ENCODE results near the gene COA8.
A peak's percentile ranks its signal among the peaks of the same experiment; 100 is the strongest.

Gene COA8

DNA sequence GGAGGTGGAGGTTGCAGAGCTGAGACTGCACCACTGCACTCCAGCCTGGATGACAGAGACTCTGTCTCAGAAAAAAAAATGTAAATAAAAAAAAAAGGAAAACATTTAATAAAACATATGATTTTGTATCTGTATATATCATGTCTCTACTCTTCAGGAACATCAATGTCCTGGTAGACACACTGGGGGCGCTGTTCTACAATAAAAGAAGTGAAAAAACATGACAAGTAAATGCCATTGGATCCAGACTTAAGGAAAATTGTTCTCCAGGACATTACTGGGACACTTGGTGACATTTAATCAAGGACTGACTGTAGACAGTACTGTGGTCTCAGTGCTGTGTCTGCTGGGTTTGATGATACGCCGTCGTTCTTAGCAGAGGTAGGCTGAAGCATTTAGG, 50.8 kb downstream of the COA8 start:
- H3K27ac ChIP-seq = no peak overlapping the region
- DNase-seq (ENCODE audit: low read depth, low spot score) = no peak

GRCh38 chr14:103616635-103617300, 54.0 kb downstream of the COA8 start:
- no peak for DNase-seq (ENCODE audit: low read depth, low spot score)
- no peak overlapping the region for H3K27ac ChIP-seq

- no peak overlapping the region for H3K27ac ChIP-seq
- no peak for DNase-seq (ENCODE audit: low read depth, low spot score)
Measured at GRCh38 chr14:103619057-103619456, 56.3 kb downstream of the COA8 start.

DNA sequence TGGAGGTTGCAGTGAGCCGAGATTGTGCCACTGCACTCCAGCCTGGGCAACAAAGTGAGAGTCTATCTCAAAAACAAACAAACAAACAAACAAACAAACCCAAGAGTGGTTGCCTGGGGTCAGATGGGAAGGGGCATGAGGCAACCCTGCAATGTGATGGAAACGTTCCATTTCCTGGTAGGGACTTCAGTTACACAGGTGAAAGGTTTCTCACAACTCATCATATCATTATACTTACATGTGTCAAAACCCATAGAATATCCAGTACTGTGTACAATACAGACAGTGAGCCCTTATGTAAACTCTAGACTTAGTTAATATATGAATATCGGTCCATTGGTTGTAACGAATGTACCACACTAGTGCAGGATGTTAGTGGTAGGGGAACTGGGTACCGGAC, 59.1 kb downstream of the COA8 start:
- H3K27ac ChIP-seq = no peak overlapping the region
- no peak for DNase-seq (ENCODE audit: low read depth, low spot score)

DNA sequence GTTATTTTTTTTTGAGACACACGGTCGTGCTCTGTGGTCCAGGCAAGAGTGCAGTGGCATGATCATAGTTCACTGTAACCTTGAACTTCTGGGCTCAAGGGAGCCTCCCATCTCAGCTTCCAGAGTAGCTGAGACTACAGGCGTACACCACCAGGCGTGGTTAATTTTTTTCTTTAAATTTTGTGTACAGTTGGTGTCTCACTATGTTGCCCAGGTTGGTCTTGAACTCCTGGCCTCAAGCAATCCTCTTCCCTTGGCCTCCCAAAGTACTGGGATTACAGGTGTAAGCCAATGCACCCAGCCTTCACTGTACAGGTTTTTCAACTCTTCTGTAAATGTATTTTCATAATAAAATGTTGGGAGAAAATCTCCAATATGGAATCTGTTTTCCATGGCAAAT, 60.5 kb downstream of the COA8 start:
- no peak for DNase-seq (ENCODE audit: low read depth, low spot score)
- H3K27ac ChIP-seq = no peak overlapping the region

DNA sequence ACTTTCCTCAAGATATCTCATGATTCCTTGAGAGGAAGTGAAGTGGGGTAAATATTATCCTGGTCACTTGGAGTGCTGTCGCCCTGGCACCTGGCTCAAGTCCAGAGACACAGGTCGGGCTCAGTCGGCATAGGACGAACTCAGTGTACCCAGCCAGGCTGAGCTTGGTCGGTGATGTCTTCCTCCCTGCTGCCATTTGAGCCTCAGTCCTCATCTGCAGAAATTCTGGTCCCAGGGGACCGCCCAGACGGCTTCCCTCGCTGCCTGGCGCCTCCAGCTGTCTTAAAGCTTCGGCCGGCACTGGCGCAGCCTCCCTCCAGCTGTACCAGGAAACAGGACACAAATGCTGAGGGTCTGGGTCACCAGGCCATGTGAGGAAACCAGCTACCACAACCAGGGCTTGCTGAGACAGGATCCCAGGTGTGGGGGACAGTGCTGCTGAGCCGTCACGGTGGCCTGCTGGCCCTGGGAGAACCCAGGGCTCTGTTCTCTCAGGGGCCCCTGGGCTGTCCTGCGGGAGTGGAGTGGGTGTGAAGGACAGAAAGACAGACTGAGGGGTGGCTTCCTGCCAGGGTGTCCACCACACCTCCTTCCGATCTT, 61.2 kb downstream of the COA8 start:
- H3K27ac ChIP-seq = peak overlapping the region; percentile 78
- DNase-seq (ENCODE audit: low read depth, low spot score) = no peak

- peak overlapping the region; percentile 78 for H3K27ac ChIP-seq
- DNase-seq (ENCODE audit: low read depth, low spot score) = peak; percentile 36
Measured at GRCh38 chr14:103624860-103625259, 62.1 kb downstream of the COA8 start.

- H3K27ac ChIP-seq = peak overlapping the region; percentile 78
- no peak for DNase-seq (ENCODE audit: low read depth, low spot score)
Measured at GRCh38 chr14:103625356-103626095, 62.8 kb downstream of the COA8 start.

DNA sequence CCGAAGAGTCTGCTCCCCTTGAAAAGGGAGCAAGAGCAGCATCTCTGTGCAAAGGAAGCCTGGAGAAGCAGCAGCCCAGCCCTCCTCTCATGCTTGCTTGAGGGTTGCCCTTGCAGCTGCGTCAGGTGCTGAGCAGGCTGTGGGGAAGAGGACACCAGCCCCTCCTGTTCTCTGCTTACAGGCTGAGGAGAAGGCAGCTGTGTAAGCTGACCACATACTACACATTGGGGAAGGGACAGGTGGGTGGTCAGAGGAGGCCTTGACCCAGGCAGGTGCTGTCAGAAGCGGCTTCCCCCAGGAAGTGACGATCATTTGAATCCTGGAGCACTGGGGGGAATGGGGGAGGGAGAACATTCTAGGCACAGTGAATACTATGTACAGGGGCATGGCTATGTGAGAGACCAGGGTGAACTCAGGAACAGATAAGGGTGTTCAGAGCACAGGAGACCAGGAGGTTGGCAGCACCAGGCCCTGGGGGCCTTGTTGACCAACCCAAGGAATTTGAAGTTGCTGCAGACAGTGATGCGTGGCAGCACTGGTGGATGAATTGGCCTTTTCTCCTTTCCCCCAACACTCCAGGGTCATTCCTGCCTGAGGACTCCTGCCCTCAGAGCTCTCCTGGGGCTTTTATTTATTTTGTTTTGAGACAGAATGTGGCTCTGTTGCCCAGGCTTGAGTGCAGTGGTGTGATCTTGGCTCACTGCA, 63.5 kb downstream of the COA8 start:
- peak overlapping the region; percentile 98 for H3K27ac ChIP-seq
- DNase-seq (ENCODE audit: low read depth, low spot score) = no peak

DNA sequence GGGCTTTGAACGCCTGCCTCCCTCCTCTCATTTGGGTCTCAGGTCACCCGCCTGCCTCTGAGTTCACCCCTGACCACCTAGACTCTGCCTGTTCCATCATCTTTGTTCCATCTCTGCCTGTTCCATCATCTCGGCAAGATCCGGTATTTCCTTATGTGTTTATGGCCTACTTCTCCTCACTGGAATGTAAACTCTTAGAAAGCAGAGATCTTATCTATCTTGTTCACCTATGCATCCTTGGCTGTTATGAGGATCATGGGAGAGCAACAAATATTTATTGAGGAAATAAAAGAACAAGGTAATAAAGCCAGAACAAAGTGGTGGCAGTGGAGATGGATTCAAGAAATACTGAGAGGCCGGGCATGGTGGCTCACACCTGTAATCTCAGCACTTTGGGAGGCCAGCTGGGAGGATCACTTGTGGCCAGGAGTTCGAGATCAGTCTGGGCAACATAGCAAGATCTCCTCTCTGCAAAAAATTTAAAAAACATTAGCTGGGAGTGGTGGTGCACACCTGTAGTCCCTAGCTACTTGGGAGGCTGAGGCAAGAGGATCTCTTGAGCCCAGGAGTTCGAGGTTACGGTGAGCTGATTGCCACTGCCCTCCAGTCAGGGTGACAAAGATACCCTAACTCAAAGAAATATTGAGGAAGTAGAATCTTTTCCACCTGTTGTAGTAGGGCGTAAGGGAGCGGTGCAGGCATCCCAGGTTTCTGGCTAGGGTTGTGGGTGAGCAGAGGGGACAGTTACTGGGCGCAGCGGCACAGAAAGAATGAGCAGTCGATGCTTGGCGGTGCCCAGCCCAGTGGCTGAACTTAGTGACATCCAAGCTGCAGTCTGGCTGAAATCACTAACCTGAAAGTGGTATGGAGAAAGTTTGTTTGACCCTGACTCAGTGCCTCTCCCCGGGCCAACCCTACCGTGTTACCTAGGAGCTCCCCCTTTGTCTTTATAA, 64.6 kb downstream of the COA8 start:
- peak overlapping the region; percentile 98 for H3K27ac ChIP-seq
- DNase-seq (ENCODE audit: low read depth, low spot score) = no peak

DNA sequence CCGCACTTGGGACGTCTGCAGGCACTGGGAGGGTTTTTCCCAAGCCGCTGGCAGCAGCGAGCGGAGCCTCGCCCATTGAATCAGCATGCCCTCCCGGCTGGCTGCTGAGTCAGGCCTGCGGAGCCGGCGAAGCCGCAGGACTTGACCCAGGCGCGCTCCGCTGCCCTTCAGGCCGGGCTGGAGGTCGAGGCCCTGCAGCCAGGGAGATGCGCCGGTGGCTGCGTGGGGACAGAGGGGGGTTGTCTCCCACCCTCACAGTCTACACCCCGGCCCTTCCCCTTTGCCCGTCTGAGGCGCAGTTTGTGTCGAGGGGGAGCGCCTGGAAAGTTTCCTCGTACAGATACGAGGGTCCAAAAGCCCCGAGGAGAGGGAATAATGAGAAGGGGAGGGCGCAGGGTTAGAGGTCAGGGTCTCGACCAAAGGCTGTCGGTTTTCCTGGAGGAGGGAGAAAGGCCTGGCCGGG, 65.5 kb downstream of the COA8 start:
- DNase-seq (ENCODE audit: low read depth, low spot score) = peak; percentile 64
- H3K27ac ChIP-seq = peak overlapping the region; percentile 98

- DNase-seq (ENCODE audit: low read depth, low spot score) = no peak
- H3K27ac ChIP-seq = peak within 1 kb of the TSS; percentile 98
Measured at GRCh38 chr14:103628684-103629502, 66.1 kb downstream of the COA8 start, which contains the start of gene KLC1. Gene KLC1, plus strand, starts transcription at chr14:103629211. Its CDS starts 25,354 bp downstream, at chr14:103654565.

DNA sequence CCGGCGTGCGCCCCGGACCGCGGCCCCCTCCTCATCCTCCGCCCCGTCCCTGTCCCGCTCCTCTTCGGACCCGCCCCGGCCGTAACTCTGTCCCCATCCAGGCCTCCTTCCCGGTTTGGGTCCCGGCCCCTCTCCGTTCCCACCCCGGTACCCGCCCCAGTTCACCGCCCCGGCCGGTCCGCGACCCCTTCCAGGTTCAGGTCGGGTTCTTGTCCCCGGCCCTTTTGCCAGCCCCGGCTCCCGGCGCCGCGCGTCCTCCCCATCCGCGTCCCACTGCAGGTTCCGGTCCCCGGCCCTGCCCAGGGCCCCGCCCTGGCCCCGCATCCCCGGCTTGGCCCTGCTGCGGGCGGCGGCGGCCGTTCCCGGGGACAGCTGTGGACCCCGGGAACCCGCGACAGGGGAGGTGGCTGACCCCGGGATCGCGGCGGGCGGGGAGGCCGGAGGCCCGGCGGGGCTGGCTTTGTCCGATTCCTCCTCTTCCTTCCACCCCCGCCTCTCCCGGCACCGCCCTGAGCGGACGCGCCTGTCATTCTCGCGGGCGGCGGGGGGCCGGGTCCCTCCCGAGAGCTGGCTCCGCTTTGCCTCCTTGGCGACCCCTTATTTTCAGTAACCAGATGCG, 66.9 kb downstream of the COA8 start:
- peak overlapping the region; percentile 98 for H3K27ac ChIP-seq

DNA sequence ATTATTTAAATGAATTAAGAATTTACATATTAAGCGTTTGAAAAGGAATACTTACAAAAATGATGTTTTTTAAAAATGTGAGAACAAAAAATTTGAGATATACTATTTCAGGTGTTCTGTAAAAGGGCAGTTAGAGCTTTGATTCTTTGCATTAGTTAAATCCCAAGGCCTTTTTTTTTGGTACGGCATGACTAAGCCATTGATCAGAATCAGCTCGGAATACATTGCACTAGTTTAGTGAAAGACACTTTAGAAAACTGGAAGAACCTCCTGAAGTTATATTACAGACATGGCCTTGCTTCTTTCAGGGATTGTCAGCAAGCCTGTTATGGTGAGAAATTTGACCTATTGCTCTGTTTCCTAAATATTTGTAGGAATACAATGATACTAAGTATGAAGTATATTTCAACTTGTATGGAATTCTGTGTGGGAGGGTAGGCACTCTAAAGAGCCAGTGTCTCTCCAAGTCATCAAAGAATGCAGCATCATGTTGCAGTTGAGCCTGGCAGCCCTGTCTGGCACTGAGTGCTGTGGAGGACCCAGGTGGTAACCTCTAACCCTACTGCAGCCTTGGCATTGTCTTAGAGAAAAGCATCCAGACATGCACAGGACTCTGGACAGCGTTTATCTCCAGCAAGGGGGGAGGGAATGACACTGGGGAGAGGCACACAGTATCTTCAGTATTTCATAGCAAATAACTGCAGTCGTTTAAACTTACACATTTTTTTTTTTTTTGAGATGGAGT, 67.8 kb downstream of the COA8 start:
- DNase-seq (ENCODE audit: low read depth, low spot score) = no peak
- peak overlapping the region; percentile 98 for H3K27ac ChIP-seq

More for the DNA sequence above, 66.9 kb downstream of the COA8 start:
- no peak for DNase-seq (ENCODE audit: low read depth, low spot score)

- H3K27ac ChIP-seq = peak overlapping the region; percentile 33
- DNase-seq (ENCODE audit: low read depth, low spot score) = no peak
Measured at GRCh38 chr14:103633391-103633790, 70.6 kb downstream of the COA8 start.

- no peak for DNase-seq (ENCODE audit: low read depth, low spot score)
- no peak overlapping the region for H3K27ac ChIP-seq
Measured at GRCh38 chr14:103634156-103634555, 71.4 kb downstream of the COA8 start.

GRCh38 chr14:103638594-103638993, 75.8 kb downstream of the COA8 start:
- H3K27ac ChIP-seq = no peak overlapping the region
- DNase-seq (ENCODE audit: low read depth, low spot score) = no peak

All from epithelial cell of prostate (primary cell).